ENCODE data around the gene SMIM43. TPM values are rescaled to one million over a fixed set of nuclear protein-coding genes. Genes with fewer than 3 reads are reported as not detected.

SMIM43 gene
- total and polyA plus RNA-seq, 2 of the 8 experiments (the other 6 are each of a cell fraction or from before 2014, with no cell fraction given): 0.50 to 0.94 TPM

- Histone ChIP-seq H3K23me2 (ENCODE audit: low read depth, low read length) (no peaks in the 10 kb centered on the region; the same call in 1 of the 2 replicates), H3K23ac (ENCODE audit: insufficient read length) (no peak overlapping the region), H4K91ac (replicated peaks; ENCODE audit: insufficient read length, low read length) (no peak overlapping the region), H4K5ac (ENCODE audit: insufficient read length, low read depth, low read length) (no peak overlapping the region), H3K14ac (ENCODE audit: insufficient read length) (no peak overlapping the region), H3K79me1 (ENCODE audit: low read depth, low read length) (no peaks in the 10 kb centered on the region), H3K4ac (replicated peaks; ENCODE audit: insufficient read length, low read depth, low read length) (no peak overlapping the region), H3K18ac (ENCODE audit: extremely low read depth, low read length) (no peak overlapping the region), H3K27me3 (replicated peaks in 1 of 4; ENCODE audit: control insufficient read depth in 3 of 4, extremely low read depth in 1 of 4, insufficient read depth in 3 of 4, low read length in 3 of 4) (peaks cover 1 to 34% (median 25%) of the 10 kb centered on the region in 4 experiments; a peak in 6 of 7 replicates), H2BK12ac (ENCODE audit: low read depth, low read length) (no peak overlapping the region), H3K9me3 (ENCODE audit: insufficient read depth in 2 of 2, low read depth in 1 of 2, low read length in 1 of 2) (no peaks in the 10 kb centered on the region), H3K4me3 (ENCODE audit: extremely low read depth in 1 of 4, insufficient read depth in 2 of 4, low read depth in 3 of 4, low read length in 4 of 4) (no peak overlapping the region; a peak in 1 of 8 replicates), H2BK120ac (replicated peaks; ENCODE audit: low read depth, low read length) (no peak overlapping the region), H3K9ac (replicated peaks in 1 of 4; ENCODE audit: extremely low read depth in 1 of 4, low read depth in 3 of 4, low read length in 3 of 4) (no peak overlapping the region), H4K8ac (ENCODE audit: extremely low read depth, insufficient read depth, low read length) (no peak overlapping the region), H3K4me1 (replicated peaks in 1 of 4; ENCODE audit: control insufficient read depth in 3 of 4, insufficient read depth in 4 of 4, low read length in 3 of 4) (peaks cover 0 to 6% (median 2%) of the 10 kb centered on the region in 4 experiments; a peak in 1 of 7 replicates), H2BK5ac (ENCODE audit: low read depth, low read length) (no peak overlapping the region), H3K4me2 (ENCODE audit: insufficient read depth in 1 of 2, low read depth in 2 of 2, low read length in 2 of 2) (peak overlapping the region; percentile 43 to 50; a peak in 3 of 4 replicates), H2BK20ac (ENCODE audit: low read length) (no peak overlapping the region), H2BK15ac (ENCODE audit: low read length) (no peak overlapping the region), H3K27ac (ENCODE audit: low read depth, low read length) (no peak overlapping the region), H3K56ac (replicated peaks; ENCODE audit: insufficient read length, low read depth, low read length) (no peak overlapping the region), H2AFZ (ENCODE audit: low read length) (no peak overlapping the region), H4K20me1 (replicated peaks in 1 of 2; ENCODE audit: control insufficient read depth in 1 of 2, insufficient read depth in 2 of 2, low read length in 2 of 2) (peaks cover 0 to 2% of the 10 kb centered on the region in 2 experiments), H2AK5ac (ENCODE audit: low read depth, low read length) (no peak overlapping the region), H3K79me2 (ENCODE audit: control insufficient read depth in 1 of 2, insufficient read depth in 2 of 2, low read length in 2 of 2) (no peaks in the 10 kb centered on the region), H3K36me3 (ENCODE audit: control insufficient read depth in 2 of 4, insufficient read depth in 4 of 4, low read length in 3 of 4) (no peaks in the 10 kb centered on the region)
- 1% methylated on average over 4 of the region's 4 CpGs; no CpG with 5 or more reads in 1 of the 2 experiments for WGBS, 2 experiments (ENCODE audit: extremely low coverage in 1 of 2, insufficient coverage in 1 of 2, insufficient read length in 1 of 2, insufficient replicate concordance in 2 of 2, low coverage in 1 of 2, low lambda C conversion rate in 2 of 2, missing lambda C conversion rate in 1 of 2)
- DNase-seq (ENCODE audit: low read depth in 1 of 2, low spot score in 2 of 2) (peak in 1 of 2 experiments; percentile 89), FAIRE-seq (peak; percentile 99)
- ChIA-PET POLR2A (ENCODE audit: partially characterized antibody) (no interaction called here), CTCF (ENCODE audit: partially characterized antibody) (no interaction called here)
- TF ChIP-seq YY1 (IDR thresholded peaks at IDR 0.05; ENCODE audit: low read depth, low read length) (0 out of 2 replicates have a peak, but pooled peaks have one; percentile 22), CHD2 (IDR thresholded peaks at IDR 0.05; ENCODE audit: low read length) (peak; percentile 28; the same call in 1 of the 2 replicates), NANOG (IDR thresholded peaks at IDR 0.05; ENCODE audit: insufficient read depth, low read depth, low read length, poor library complexity, severe bottlenecking) (peak; percentile 97), TAF7 (optimal IDR thresholded peaks at IDR 0.05; ENCODE audit: borderline replicate concordance, low read depth, low read length) (no peak), JUND (IDR thresholded peaks at IDR 0.05; ENCODE audit: low read length) (peak; percentile 43; the same call in 1 of the 2 replicates), PHF8 (conservative IDR thresholded peaks at IDR 0.05; ENCODE audit: low read depth, low read length) (no peak), EP300 (IDR thresholded peaks at IDR 0.05; ENCODE audit: borderline replicate concordance in 1 of 2, low read depth in 2 of 2, low read length in 2 of 2) (peak in 1 of 2 experiments; percentile 23; a peak in 1 of 3 replicates), KDM1A (IDR thresholded peaks at IDR 0.05; ENCODE audit: borderline replicate concordance, low read length) (peak; percentile 85), SP1 (IDR thresholded peaks at IDR 0.05; ENCODE audit: low read depth, low read length) (peak; percentile 52; the same call in 1 of the 2 replicates), CBX8 (IDR thresholded peaks at IDR 0.05; ENCODE audit: borderline replicate concordance, low read depth, low read length) (no peak), RXRA (IDR thresholded peaks at IDR 0.05; ENCODE audit: insufficient read depth, low read depth, low read length) (0 out of 2 replicates have a peak, but pooled peaks have one; percentile 37), POU5F1 (IDR thresholded peaks at IDR 0.05; ENCODE audit: low read depth, low read length) (no peak), SIN3A (conservative IDR thresholded peaks at IDR 0.05 in 1 of 2, IDR thresholded peaks at IDR 0.05 in 1 of 2; ENCODE audit: low read depth in 1 of 2, low read length in 2 of 2) (0 out of 4 replicates have a peak, but pooled peaks of 1 of the 2 experiments have one; percentile 42)
These were observed 15.7 kb downstream of the SMIM43 start for GRCh38 chr4:121749225-121749624.

Data from H1 (cell line).